ENCODE measurements around the gene SYNC.

DNA sequence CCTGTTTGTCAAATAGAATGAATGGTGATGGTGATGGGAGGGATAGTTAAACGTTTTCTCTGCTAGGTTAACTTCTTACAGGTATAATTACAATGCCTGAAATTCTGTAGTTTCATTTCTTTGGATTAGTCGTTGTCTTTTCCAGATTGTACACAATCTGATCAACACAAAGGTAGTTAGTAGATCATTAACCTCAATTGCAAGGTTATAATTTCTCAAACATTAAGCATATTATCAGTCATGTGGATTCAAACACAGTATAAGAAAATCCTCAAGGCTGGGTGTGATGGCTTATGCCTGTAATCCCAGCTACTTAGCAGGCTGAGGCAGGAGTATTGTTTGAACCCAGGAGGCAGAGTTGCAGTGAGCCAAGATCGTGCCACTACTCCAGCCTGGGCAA lies 20.6 kb downstream of the SYNC start:
- TF ChIP-seq CTCF (IDR thresholded peaks at IDR 0.05) (no peak), POLR2A (IDR thresholded peaks at IDR 0.05) (no peak)

Measured in body of pancreas (tissue), 4 donors.